Ascending aorta (tissue), 2 donors: ENCODE data around the gene LMBRD2. TPM values are rescaled to one million over a fixed set of nuclear protein-coding genes. Genes with fewer than 3 reads are reported as not detected.

ENCODE experiments used
- DNase-seq, 2 donors: peaks; one replicate each; pipeline ENCODE4 v3.0.0-alpha.2; 2019; ENCODE audit warnings: low spot score in 2 of 2
- H3K27ac ChIP-seq, 2 donors: fragments of 200-600 bp; sonication (generic); one replicate each; pipeline ENCODE4 v1.5.1; 2016 to 2017; ENCODE audit warnings: mild to moderate bottlenecking in 1 of 2
- H3K27me3 ChIP-seq: fragments of 200-600 bp; sonication (generic); one replicate; pipeline ENCODE4 v1.5.1; 2017
- H3K36me3 ChIP-seq, 2 donors: fragments of 200-600 bp; sonication (generic); one replicate each; pipeline ENCODE4 v1.5.1; 2016
- H3K4me1 ChIP-seq, 2 donors: fragments of 200-600 bp; sonication (generic); one replicate each; pipeline ENCODE4 v1.5.1; 2016 to 2017; ENCODE audit warnings: mild to moderate bottlenecking in 1 of 2
- H3K4me3 ChIP-seq, 2 donors: fragments of 200-600 bp; sonication (generic); one replicate each; pipeline ENCODE4 v1.5.1; 2016 to 2017; ENCODE audit warnings: mild to moderate bottlenecking in 1 of 2
- H3K9me3 ChIP-seq, 2 donors: fragments of 200-600 bp; sonication (generic); one replicate each; pipeline ENCODE4 v1.5.1; 2016
- CTCF ChIP-seq, 3 experiments: fragments of 200-600 bp in 2 of 3; fragments of 450-650 bp in 1 of 3; sonication (generic) in 2 of 3; IDR thresholded peaks; one replicate each; pipeline ENCODE4 v1.5.1; 2016 to 2019; ENCODE audit warnings: antibody characterized with exemption in 3 of 3, mild to moderate bottlenecking in 1 of 3, moderate library complexity in 1 of 3
- intact Hi-C: fragments of 100-400 bp; cut with DNase I; formaldehyde crosslinking; loops from one replicate; pipeline ENCODE4 v1.15.1; 2023
- total RNA-seq: library from RNA; depleted of rRNA; stranded (reverse); fragments of >200 nt; gene quantifications from one replicate; pipeline ENCODE4 v1.1.0, GENCODE V29; 2016

Gene LMBRD2
- total RNA-seq, 1 donor from 2014 or later = 24.5 TPM

- Histone ChIP-seq H3K4me1 (no peaks in the 10 kb centered on the region), H3K27ac (no peak overlapping the region), H3K27me3 (no peaks in the 10 kb centered on the region), H3K36me3 (peaks cover 4 to 28% of the 10 kb centered on the region in 2 donors), H3K4me3 (no peak overlapping the region), H3K9me3 (peaks cover 0 to 10% of the 10 kb centered on the region in 2 donors)
- intact Hi-C loops = no loop called here
- no peak for TF ChIP-seq CTCF (IDR thresholded peaks at IDR 0.05)
- DNase-seq = no peak
These were observed 22.9 kb downstream of the LMBRD2 start for GRCh38 chr5:36128795-36129194.

- H3K4me1 ChIP-seq = no peaks in the 10 kb centered on the region
- no peak overlapping the region for H3K27ac ChIP-seq
- no peaks in the 10 kb centered on the region for H3K27me3 ChIP-seq
- H3K4me3 ChIP-seq = no peak overlapping the region
- DNase-seq = no peak
- H3K36me3 ChIP-seq = peaks cover 4 to 28% of the 10 kb centered on the region in 2 donors
- intact Hi-C loops = no loop called here
- peaks cover 0 to 10% of the 10 kb centered on the region in 2 donors for H3K9me3 ChIP-seq
- no peak for TF ChIP-seq CTCF (IDR thresholded peaks at IDR 0.05)
These were observed 25.8 kb downstream of the LMBRD2 start for GRCh38 chr5:36125868-36126267.

GRCh38 chr5:36111238-36111637 is 40.4 kb downstream of the LMBRD2 start:
- intact Hi-C loops = no loop called here
- no peaks in the 10 kb centered on the region for H3K27me3 ChIP-seq
- no peaks in the 10 kb centered on the region for H3K9me3 ChIP-seq
- peaks cover 31 to 64% of the 10 kb centered on the region in 2 donors for H3K36me3 ChIP-seq
- no peak for TF ChIP-seq CTCF (IDR thresholded peaks at IDR 0.05)
- no peak overlapping the region for H3K27ac ChIP-seq
- DNase-seq = no peak
- H3K4me1 ChIP-seq = no peaks in the 10 kb centered on the region
- H3K4me3 ChIP-seq = no peak overlapping the region

- intact Hi-C loops = no loop called here
- no peak for TF ChIP-seq CTCF (IDR thresholded peaks at IDR 0.05)
- Histone ChIP-seq H3K27ac (no peak overlapping the region), H3K4me3 (no peak overlapping the region), H3K9me3 (no peaks in the 10 kb centered on the region), H3K4me1 (no peaks in the 10 kb centered on the region), H3K36me3 (peaks cover 34 to 65% of the 10 kb centered on the region in 2 donors), H3K27me3 (no peaks in the 10 kb centered on the region)
- DNase-seq = no peak
These were observed 42.8 kb downstream of the LMBRD2 start for GRCh38 chr5:36108758-36109460.

- TF ChIP-seq CTCF (IDR thresholded peaks at IDR 0.05) = no peak
- Histone ChIP-seq H3K4me1 (no peaks in the 10 kb centered on the region), H3K27ac (no peak overlapping the region), H3K4me3 (no peak overlapping the region), H3K36me3 (peaks cover 27 to 64% of the 10 kb centered on the region in 2 donors), H3K27me3 (no peaks in the 10 kb centered on the region), H3K9me3 (no peaks in the 10 kb centered on the region)
- intact Hi-C loops = no loop called here
- DNase-seq = no peak
These were observed 45.9 kb downstream of the LMBRD2 start for GRCh38 chr5:36105819-36106218.
